Calu3 (cell line): ENCODE data around the gene NAV2. TPM values are rescaled to one million over a fixed set of nuclear protein-coding genes. Genes with fewer than 3 reads are reported as not detected.

Experiments
- BruUV-seq: library from RNA; stranded (reverse); fragments of 400-500 nt; replicated peaks from 2 replicates; lab custom pipeline; 2021; lab: Mats Ljungman, UMichigan
- CTCF ChIA-PET: fragments of 300-600 bp; sonication (Branson Sonifier 250); formaldehyde crosslinking; loops from one replicate; lab custom pipeline; 2022; ENCODE audit warnings: antibody characterized with exemption; lab: Charles Lee
- DNase-seq: peaks from one replicate; pipeline ENCODE4 v3.0.0; 2022
- H3K27ac Mint-ChIP-seq: one replicate; pipeline ENCODE4 v1.8.0; 2022; ENCODE audit warnings: mixed read lengths; ENCODE audit not compliant: unreplicated experiment
- H3K27me3 Mint-ChIP-seq: one replicate; pipeline ENCODE4 v1.8.0; 2022; ENCODE audit warnings: mixed read lengths; ENCODE audit not compliant: unreplicated experiment
- H3K36me3 Mint-ChIP-seq: one replicate; pipeline ENCODE4 v1.8.0; 2022; ENCODE audit warnings: mild to moderate bottlenecking, moderate library complexity, mixed read lengths; ENCODE audit not compliant: insufficient read depth, unreplicated experiment
- H3K4me1 Mint-ChIP-seq: one replicate; pipeline ENCODE4 v1.8.0; 2022; ENCODE audit warnings: mild to moderate bottlenecking, low read depth, mixed read lengths; ENCODE audit not compliant: unreplicated experiment
- H3K4me3 Mint-ChIP-seq: one replicate; pipeline ENCODE4 v1.8.0; 2022; ENCODE audit warnings: mild to moderate bottlenecking, low read depth, moderate library complexity, mixed read lengths; ENCODE audit not compliant: unreplicated experiment
- H3K9me3 Mint-ChIP-seq: one replicate; pipeline ENCODE4 v1.8.0; 2022; ENCODE audit warnings: low read depth, mixed read lengths; ENCODE audit not compliant: unreplicated experiment
- intact Hi-C: fragments of 100-400 bp; cut with micrococcal nuclease; formaldehyde crosslinking; loops from one replicate; pipeline ENCODE4 v1.10.0; 2022; ENCODE audit not compliant: unreplicated experiment
- total RNA-seq: library from RNA; stranded (reverse); gene quantifications from 2 replicates; pipeline ENCODE4 v1.2.3, GENCODE V29; 2022
- TF ChIP-seq, protein P1 (sequence below): fragments of 200-600 bp; IDR thresholded peaks from one replicate; pipeline ENCODE4 v1.8.0; 2022; ENCODE audit warnings: antibody characterized with exemption; ENCODE audit not compliant: unreplicated experiment

NAV2 gene
- total RNA-seq, 1 experiment from 2014 or later, result 21.4 TPM

- H3K4me3 Mint-ChIP-seq, result no peak overlapping the region
- H3K36me3 Mint-ChIP-seq, result no peaks in the 10 kb centered on the region
- no peaks in the 10 kb centered on the region for H3K27me3 Mint-ChIP-seq
These were observed 337.4 kb downstream of the NAV2 start for GRCh38 chr11:20050048-20050447.

DNA sequence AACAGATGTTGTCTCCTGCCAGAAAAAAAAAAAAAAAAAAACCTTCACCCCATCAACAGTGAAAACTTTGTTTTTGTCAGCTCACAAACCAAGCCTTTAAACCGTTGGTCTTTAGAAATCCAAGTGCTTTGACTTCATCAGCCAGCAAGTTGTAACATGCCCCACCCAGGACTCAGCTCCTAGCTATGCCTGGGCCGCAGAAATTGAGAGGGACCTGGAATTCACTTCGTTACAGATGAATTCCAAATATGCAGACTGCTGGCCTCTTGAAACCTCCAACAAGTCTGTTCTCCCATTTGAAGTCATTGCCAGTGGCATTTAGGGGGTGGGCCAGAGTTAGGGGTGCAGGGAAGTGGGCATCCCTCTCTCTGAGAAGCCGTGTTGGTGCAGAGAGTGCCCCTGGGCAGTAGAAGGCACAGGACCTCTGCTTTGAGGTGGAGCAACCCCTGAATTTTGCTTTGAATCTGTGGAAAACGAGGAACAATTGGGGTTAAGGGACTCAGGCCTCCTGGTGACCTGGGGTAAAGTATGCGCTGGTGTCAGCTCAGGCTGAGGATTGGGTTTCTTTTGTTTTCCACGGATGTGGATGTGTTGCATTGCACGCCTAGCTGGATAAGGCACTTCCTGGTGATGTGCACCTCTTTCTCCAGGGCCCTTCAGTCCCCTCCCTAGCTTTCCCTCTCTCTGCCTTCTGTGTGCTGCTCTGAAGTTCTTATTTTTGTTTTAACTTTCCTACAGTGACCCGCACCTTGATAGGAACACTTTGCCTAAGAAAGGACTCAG is 338.1 kb downstream of the NAV2 start:
- CTCF ChIA-PET, result interaction anchor here (0.7 to 0.8 kb wide), 2 partner anchors 10 to 133 kb away, joined by 6 read pairs; no protein-coding TSS in a partner anchor
- no peak for DNase-seq
- no peak overlapping the region for H3K4me3 Mint-ChIP-seq
- TF ChIP-seq, protein P1, sequence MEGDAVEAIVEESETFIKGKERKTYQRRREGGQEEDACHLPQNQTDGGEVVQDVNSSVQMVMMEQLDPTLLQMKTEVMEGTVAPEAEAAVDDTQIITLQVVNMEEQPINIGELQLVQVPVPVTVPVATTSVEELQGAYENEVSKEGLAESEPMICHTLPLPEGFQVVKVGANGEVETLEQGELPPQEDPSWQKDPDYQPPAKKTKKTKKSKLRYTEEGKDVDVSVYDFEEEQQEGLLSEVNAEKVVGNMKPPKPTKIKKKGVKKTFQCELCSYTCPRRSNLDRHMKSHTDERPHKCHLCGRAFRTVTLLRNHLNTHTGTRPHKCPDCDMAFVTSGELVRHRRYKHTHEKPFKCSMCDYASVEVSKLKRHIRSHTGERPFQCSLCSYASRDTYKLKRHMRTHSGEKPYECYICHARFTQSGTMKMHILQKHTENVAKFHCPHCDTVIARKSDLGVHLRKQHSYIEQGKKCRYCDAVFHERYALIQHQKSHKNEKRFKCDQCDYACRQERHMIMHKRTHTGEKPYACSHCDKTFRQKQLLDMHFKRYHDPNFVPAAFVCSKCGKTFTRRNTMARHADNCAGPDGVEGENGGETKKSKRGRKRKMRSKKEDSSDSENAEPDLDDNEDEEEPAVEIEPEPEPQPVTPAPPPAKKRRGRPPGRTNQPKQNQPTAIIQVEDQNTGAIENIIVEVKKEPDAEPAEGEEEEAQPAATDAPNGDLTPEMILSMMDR, result no peak
- H3K9me3 Mint-ChIP-seq, result no peaks in the 10 kb centered on the region
- H3K27ac Mint-ChIP-seq, result no peak overlapping the region
- H3K36me3 Mint-ChIP-seq, result no peaks in the 10 kb centered on the region
- H3K4me1 Mint-ChIP-seq, result no peaks in the 10 kb centered on the region
- intact Hi-C loops, result no loop called here
- H3K27me3 Mint-ChIP-seq, result no peaks in the 10 kb centered on the region
- no TSS peak for BruUV-seq

More at GRCh38 chr11:20050048-20050447, 337.4 kb downstream of the NAV2 start:
- Mint-ChIP-seq H3K4me1 (no peaks in the 10 kb centered on the region), H3K9me3 (no peaks in the 10 kb centered on the region), H3K27ac (no peak overlapping the region)
- no peak for DNase-seq
- CTCF ChIA-PET, result no interaction called here
- intact Hi-C loops, result no loop called here
- BruUV-seq, result no TSS peak
- TF ChIP-seq, protein P1, result no peak

DNA sequence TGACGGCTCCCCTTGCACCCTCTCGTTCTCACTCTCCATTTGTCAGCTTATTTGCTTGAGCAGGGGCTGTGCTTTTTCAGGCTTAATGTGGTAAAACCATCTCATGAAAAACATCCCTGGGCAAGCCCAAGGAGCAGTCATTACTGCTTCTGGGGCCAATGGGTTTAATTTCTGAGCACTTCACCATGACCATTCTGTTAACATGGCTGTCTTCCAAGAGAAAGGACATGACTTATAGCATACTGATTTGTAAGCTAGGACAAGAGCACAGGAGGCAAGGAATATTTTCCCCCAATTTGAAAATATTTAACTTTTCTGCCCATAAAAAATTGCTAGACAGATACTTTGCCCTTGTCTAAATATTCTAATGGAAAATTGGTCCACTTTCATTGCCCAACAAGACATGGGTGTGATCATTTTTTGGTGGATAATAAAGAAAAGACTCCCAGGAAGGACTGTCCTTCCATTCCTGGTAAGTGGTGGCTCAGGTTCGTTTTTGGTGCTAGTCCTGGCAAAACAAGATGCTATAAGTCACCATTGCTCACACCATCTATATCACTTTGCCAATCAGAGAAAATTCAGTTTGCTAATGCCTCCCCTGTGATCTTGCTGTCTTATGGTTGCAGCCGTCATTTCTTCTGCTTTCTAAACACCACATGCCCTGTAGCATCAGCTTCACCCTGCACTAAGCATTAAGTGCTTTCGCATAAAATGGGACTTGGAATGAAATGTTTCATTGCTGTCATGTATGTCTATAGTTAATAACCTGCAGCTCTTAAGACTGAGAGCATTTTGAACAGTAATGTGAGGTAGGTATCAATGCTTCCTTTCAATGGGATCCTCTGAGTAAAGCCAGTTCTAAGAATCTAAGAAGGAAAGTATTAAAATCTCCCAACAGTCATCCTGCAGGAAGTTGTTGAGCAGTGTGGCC is 339.1 kb downstream of the NAV2 start:
- no peaks in the 10 kb centered on the region for H3K9me3 Mint-ChIP-seq
- TF ChIP-seq, protein P1, result no peak
- no peaks in the 10 kb centered on the region for H3K27me3 Mint-ChIP-seq
- H3K4me1 Mint-ChIP-seq, result no peaks in the 10 kb centered on the region
- peaks cover 5% of the 10 kb centered on the region for H3K36me3 Mint-ChIP-seq
- H3K4me3 Mint-ChIP-seq, result no peak overlapping the region
- no peak overlapping the region for H3K27ac Mint-ChIP-seq
- no TSS peak for BruUV-seq
- CTCF ChIA-PET, result interaction anchor here (0.6 kb wide), 1 partner anchor 293 kb away, joined by 3 read pairs; no protein-coding TSS in a partner anchor
- intact Hi-C loops, result no loop called here
- DNase-seq, result no peak

DNA sequence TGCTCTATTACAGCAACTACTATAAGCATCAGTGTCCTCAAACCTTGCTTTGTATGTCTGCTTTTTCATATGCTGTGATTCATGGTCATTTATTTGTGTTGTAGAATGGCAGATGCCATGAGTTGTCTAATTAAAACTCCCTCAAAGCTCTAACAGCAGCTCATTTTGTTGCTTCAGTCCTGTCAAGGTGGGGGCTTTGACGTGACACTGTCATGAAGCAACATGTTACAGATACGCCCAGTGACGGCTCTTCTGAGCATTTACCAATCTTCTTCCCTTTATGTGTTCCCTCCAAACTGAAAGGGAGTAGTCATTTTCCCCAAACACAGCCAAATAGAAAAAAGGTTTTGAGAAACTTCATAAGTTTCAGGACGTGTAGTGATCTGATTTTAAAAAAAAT is 340.9 kb downstream of the NAV2 start:
- H3K4me3 Mint-ChIP-seq, result no peak overlapping the region
- H3K36me3 Mint-ChIP-seq, result peaks cover 5% of the 10 kb centered on the region
- intact Hi-C loops, result no loop called here
- no peaks in the 10 kb centered on the region for H3K9me3 Mint-ChIP-seq
- no peak overlapping the region for H3K27ac Mint-ChIP-seq
- no peaks in the 10 kb centered on the region for H3K27me3 Mint-ChIP-seq
- no peaks in the 10 kb centered on the region for H3K4me1 Mint-ChIP-seq
- DNase-seq, result no peak
- CTCF ChIA-PET, result interaction anchor here (1.1 kb wide), 1 partner anchor 22 kb away, joined by 3 read pairs; no protein-coding TSS in a partner anchor
- BruUV-seq, result no TSS peak
- TF ChIP-seq, protein P1, result no peak
